Measurements from ENCODE around the gene TMEM63B. TPM values are rescaled to one million over a fixed set of nuclear protein-coding genes. Genes with fewer than 3 reads are reported as not detected.

Gene TMEM63B
- total and polyA plus RNA-seq, 9 of the 15 experiments (the other 6 are each of a cell fraction or from before 2014, with no cell fraction given): 0.14 to 39.4 (median 14.4) TPM

DNA sequence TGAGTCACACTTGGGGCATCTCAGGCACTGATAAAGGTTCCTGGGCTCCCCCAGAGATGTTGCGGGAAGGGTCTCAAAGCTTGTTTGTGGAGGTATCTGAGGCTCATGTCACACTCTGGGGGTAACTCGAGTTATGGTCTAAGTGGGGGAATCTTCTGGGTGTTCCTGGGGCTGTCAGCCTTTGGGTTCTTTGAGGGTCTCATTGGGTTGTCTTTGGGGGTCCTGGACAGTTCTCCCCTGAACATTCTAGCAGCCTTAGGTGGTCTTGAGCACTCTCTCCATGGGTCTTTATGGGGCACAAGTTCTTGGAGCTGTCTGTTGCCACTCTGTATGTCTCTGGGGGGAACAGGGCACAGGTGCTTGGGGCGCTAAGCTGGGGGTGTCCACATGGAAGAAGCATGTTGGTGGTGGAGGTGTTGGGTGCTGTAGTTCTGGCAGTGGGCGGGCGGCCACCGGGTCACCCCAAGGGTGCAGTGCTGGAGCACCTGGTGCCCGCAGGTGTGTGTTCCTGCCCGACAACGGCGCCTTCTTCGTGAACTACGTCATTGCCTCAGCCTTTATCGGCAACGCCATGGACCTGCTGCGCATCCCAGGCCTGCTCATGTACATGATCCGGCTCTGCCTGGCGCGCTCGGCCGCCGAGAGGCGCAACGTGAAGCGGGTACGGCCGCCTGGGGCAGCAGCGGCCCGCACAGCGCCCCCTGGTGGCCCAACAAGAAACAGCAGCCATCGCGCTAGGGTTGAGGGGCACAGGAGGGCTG is 24.2 kb downstream of the TMEM63B start (continued):
- TF ChIP-seq, protein P1, sequence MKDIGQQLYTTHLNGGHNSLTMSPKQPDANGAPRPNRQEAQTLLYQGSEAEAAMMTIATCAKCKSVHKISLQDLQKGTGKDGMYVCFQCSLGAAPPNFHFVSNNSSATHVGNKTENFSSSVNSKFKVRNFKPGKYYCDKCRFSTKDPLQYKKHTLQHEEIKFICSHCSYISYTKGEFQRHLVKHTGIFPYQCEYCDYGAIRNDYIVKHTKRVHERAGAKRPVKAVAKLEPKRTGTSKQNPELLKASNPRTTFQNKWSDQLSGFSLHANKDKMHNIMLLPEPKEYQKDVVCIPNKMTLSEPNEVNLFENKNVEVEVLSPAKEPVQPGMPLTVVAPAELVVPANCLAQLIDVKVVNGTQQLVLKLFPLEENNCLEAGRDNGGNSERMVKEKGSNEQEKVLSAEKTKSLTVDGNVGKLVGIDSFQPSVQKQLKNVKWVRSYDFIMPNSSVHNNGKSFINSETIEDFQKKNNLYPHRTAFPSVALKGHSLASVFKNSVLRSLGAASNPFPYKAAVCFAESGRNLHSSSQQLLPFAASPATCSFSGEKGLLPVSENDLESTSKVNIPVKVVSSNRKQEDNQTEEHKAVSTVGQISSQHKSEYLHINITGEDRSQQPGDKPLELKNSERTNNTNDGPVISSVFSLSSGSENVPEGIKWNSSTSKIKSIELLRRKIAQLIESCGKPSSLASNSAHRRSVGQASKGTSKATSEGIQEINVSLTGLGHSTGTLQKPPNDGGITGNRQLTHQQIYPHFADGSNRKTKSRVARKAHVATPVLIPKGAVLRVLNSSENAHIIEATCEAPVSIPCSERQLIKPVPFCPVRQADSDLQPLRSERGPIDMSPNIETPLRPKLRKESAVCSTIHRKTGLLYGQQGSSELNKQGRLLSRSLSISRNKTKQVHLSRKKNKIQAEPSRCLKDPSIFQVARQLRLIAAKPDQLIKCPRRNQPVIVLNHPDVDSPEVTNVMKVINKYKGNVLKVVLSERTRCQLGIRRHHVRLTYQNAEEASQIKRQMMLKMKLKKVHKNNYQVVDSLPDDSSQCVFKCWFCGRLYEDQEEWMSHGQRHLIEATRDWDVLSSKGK (CRISPR knock-in tag; IDR thresholded peaks at IDR 0.05): no peak
- TF ChIP-seq ZNF175 (CRISPR knock-in tag; IDR thresholded peaks at IDR 0.05; ENCODE audit: low read depth) (no peak), RUNX1 (IDR thresholded peaks at IDR 0.05; ENCODE audit: low read depth) (peak; percentile 28; the same call in 1 of the 2 replicates), ZNF431 (CRISPR knock-in tag; IDR thresholded peaks at IDR 0.05) (peak; percentile 22; the same call in 1 of the 2 replicates), MTA2 (IDR thresholded peaks at IDR 0.05; ENCODE audit: low read depth) (no peak), XRCC3 (IDR thresholded peaks at IDR 0.05) (no peak), BMI1 (IDR thresholded peaks at IDR 0.05; ENCODE audit: low read length) (no peak), MTA1 (IDR thresholded peaks at IDR 0.05; ENCODE audit: borderline replicate concordance) (no peak), ZSCAN32 (CRISPR knock-in tag; IDR thresholded peaks at IDR 0.05) (no peak), DIDO1 (tag; IDR thresholded peaks at IDR 0.05; ENCODE audit: low read depth) (no peak)
- TF ChIP-seq, protein P2, sequence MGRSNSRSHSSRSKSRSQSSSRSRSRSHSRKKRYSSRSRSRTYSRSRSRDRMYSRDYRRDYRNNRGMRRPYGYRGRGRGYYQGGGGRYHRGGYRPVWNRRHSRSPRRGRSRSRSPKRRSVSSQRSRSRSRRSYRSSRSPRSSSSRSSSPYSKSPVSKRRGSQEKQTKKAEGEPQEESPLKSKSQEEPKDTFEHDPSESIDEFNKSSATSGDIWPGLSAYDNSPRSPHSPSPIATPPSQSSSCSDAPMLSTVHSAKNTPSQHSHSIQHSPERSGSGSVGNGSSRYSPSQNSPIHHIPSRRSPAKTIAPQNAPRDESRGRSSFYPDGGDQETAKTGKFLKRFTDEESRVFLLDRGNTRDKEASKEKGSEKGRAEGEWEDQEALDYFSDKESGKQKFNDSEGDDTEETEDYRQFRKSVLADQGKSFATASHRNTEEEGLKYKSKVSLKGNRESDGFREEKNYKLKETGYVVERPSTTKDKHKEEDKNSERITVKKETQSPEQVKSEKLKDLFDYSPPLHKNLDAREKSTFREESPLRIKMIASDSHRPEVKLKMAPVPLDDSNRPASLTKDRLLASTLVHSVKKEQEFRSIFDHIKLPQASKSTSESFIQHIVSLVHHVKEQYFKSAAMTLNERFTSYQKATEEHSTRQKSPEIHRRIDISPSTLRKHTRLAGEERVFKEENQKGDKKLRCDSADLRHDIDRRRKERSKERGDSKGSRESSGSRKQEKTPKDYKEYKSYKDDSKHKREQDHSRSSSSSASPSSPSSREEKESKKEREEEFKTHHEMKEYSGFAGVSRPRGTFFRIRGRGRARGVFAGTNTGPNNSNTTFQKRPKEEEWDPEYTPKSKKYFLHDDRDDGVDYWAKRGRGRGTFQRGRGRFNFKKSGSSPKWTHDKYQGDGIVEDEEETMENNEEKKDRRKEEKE (IDR thresholded peaks at IDR 0.05; ENCODE audit: borderline replicate concordance in 1 of 2, control insufficient read depth in 1 of 2, low read depth in 2 of 2, low read length in 1 of 2): peak in 1 of 2 experiments; percentile 53; a peak in 1 of 4 replicates
- TF ChIP-seq, protein P3, sequence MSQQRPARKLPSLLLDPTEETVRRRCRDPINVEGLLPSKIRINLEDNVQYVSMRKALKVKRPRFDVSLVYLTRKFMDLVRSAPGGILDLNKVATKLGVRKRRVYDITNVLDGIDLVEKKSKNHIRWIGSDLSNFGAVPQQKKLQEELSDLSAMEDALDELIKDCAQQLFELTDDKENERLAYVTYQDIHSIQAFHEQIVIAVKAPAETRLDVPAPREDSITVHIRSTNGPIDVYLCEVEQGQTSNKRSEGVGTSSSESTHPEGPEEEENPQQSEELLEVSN (IDR thresholded peaks at IDR 0.05; ENCODE audit: borderline replicate concordance in 1 of 2, extremely low read depth in 1 of 2, insufficient read depth in 1 of 2, insufficient read length in 1 of 2, low read depth in 1 of 2, low read length in 1 of 2, poor library complexity in 1 of 2, severe bottlenecking in 1 of 2): peak in 1 of 2 experiments; percentile 48
- TF ChIP-seq, protein P4, sequence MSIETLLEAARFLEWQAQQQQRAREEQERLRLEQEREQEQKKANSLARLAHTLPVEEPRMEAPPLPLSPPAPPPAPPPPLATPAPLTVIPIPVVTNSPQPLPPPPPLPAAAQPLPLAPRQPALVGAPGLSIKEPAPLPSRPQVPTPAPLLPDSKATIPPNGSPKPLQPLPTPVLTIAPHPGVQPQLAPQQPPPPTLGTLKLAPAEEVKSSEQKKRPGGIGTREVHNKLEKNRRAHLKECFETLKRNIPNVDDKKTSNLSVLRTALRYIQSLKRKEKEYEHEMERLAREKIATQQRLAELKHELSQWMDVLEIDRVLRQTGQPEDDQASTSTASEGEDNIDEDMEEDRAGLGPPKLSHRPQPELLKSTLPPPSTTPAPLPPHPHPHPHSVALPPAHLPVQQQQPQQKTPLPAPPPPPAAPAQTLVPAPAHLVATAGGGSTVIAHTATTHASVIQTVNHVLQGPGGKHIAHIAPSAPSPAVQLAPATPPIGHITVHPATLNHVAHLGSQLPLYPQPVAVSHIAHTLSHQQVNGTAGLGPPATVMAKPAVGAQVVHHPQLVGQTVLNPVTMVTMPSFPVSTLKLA (conservative IDR thresholded peaks at IDR 0.05): peak in 1 of 2 experiments; percentile 45; a peak in 1 of 4 replicates
- TF ChIP-seq, protein P5, sequence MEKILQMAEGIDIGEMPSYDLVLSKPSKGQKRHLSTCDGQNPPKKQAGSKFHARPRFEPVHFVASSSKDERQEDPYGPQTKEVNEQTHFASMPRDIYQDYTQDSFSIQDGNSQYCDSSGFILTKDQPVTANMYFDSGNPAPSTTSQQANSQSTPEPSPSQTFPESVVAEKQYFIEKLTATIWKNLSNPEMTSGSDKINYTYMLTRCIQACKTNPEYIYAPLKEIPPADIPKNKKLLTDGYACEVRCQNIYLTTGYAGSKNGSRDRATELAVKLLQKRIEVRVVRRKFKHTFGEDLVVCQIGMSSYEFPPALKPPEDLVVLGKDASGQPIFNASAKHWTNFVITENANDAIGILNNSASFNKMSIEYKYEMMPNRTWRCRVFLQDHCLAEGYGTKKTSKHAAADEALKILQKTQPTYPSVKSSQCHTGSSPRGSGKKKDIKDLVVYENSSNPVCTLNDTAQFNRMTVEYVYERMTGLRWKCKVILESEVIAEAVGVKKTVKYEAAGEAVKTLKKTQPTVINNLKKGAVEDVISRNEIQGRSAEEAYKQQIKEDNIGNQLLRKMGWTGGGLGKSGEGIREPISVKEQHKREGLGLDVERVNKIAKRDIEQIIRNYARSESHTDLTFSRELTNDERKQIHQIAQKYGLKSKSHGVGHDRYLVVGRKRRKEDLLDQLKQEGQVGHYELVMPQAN (IDR thresholded peaks at IDR 0.05; ENCODE audit: borderline replicate concordance): no peak
